GM10266 (cell line): ENCODE measurements around the gene MRPL49.

Source experiments
- DNase-seq: peaks from one replicate; pipeline ENCODE4 v3.0.0; 2012; ENCODE audit errors: extremely low spot score
- TF ChIP-seq, protein P1 (sequence below): IDR thresholded peaks from 2 replicates; pipeline ENCODE4 v1.5.1; 2012; ENCODE audit warnings: mild to moderate bottlenecking, low read depth; ENCODE audit not compliant: control insufficient read depth, insufficient read depth; ENCODE audit errors: missing control alignments

MRPL49 gene

GRCh38 chr11:65102142-65103095 is 19.7 kb upstream of the MRPL49 start:
- TF ChIP-seq, protein P1, sequence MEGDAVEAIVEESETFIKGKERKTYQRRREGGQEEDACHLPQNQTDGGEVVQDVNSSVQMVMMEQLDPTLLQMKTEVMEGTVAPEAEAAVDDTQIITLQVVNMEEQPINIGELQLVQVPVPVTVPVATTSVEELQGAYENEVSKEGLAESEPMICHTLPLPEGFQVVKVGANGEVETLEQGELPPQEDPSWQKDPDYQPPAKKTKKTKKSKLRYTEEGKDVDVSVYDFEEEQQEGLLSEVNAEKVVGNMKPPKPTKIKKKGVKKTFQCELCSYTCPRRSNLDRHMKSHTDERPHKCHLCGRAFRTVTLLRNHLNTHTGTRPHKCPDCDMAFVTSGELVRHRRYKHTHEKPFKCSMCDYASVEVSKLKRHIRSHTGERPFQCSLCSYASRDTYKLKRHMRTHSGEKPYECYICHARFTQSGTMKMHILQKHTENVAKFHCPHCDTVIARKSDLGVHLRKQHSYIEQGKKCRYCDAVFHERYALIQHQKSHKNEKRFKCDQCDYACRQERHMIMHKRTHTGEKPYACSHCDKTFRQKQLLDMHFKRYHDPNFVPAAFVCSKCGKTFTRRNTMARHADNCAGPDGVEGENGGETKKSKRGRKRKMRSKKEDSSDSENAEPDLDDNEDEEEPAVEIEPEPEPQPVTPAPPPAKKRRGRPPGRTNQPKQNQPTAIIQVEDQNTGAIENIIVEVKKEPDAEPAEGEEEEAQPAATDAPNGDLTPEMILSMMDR = no peak
- no peak for DNase-seq

GRCh38 chr11:65103476-65103875 is 18.6 kb upstream of the MRPL49 start:
- no peak for DNase-seq
- TF ChIP-seq, protein P1 = no peak

- DNase-seq = no peak
- TF ChIP-seq, protein P1 = no peak
These were observed 17.5 kb upstream of the MRPL49 start for GRCh38 chr11:65104628-65105027.

DNA sequence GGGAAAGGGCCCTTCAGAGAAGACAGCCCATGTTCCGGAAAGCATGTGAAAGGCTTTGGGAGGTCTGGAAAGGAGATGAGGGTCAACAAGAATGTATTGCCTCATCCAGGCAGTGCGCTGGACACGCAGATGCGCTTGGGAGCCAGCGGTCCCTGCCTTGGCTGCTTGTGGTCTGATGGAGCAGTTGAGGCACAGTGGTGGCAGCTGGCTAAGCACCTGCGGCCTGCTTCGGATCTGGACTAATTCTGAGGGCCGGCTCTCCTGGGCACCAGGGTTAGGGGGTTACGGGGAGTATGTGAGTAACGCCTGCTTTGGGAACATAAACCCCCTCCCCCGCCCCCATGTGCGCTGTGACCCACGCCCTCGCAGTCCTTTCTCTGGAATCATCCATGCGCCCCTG is 15.0 kb upstream of the MRPL49 start:
- DNase-seq = no peak
- TF ChIP-seq, protein P1 = no peak

DNA sequence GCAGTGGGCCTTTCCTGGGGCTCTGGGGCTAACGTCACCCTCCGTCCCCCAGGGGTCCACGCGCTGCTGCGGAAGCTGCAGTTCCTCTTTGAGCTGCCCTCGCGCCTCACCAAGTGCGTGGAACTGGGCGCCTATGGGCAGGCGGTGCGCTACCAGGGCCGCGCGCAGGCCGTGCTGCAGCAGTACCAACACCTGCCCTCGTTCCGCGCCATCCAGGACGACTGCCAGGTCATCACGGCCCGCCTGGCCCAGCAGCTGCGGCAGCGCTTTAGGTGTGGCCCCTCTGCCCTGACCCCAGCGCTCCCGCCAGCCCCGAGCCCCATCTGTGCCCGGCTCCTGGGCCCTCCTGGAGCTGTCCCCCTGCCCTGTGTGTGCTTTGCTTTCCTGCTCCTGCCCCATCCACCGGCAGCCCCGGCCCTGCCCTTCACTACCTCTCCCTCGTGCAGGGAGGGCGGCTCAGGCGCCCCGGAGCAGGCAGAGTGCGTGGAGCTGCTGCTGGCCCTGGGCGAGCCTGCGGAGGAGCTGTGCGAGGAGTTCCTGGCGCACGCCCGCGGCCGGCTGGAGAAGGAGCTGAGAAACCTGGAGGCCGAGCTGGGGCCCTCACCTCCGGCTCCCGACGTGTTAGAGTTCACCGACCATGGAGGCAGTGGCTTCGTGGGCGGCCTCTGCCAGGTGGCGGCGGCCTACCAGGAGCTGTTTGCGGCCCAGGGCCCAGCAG is 14.2 kb upstream of the MRPL49 start:
- TF ChIP-seq, protein P1 = no peak
- DNase-seq = no peak

- no peak for DNase-seq
- TF ChIP-seq, protein P1 = no peak
These were observed 13.5 kb upstream of the MRPL49 start for GRCh38 chr11:65108469-65109123.
